Measurements from ENCODE around the gene CCL18.

DNA sequence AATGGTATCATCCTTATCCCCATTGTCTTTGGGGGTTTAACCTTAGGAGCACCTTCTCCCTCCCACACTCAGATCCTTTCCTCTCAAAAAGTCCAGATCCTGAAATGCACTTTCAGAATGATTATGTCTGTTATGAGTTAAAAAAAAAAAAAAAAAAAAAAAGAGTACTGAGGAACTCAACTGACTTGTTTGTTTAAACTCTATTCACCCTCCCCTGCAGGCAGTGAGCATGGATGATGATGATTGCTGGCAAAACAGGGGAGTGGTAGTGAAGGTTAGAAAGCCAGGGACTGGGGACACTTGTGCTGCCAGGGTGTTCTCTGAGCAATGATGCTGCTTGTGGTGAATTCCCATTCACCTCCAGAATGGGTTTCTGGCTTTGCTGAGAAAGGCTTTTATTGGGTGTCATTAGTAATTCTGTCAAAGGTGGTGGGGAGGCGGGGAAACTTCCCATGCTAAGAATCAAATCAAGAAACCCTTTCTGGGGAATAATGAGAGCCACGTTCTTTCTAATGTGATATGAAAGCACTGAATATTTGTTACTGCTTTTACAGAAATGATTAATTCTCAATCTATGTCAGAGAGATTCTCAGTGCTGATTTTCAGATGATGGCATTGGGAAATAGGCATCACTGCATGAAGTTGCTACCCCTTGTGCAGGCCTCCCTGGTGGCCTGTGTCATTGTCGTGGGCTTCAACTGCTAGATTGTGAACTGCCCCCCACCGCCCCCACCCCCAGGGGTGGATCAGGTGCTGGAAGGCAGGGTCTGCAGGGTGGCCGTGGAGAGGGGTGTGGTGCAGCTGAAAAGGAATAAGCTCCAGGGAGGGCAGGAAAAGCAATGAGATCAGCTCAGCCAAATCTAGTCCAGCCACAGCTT, 53.7 kb downstream of the CCL18 start:
- no peak for TF ChIP-seq CTCF (conservative IDR thresholded peaks at IDR 0.05)
- no peak for TF ChIP-seq EZH2 (IDR thresholded peaks at IDR 0.05; ENCODE audit: low read depth)
